Regular cardiac myocyte (primary cell): ENCODE results near the gene LRRC53. TPM values are rescaled to one million over a fixed set of nuclear protein-coding genes. Genes with fewer than 3 reads are reported as not detected.

ENCODE experiments used
- total RNA-seq: library from RNA; depleted of rRNA; stranded (reverse); fragments of >200 nt; gene quantifications from 2 replicates; pipeline ENCODE4 v1.2.3, GENCODE V29; 2014

LRRC53 gene, protein sequence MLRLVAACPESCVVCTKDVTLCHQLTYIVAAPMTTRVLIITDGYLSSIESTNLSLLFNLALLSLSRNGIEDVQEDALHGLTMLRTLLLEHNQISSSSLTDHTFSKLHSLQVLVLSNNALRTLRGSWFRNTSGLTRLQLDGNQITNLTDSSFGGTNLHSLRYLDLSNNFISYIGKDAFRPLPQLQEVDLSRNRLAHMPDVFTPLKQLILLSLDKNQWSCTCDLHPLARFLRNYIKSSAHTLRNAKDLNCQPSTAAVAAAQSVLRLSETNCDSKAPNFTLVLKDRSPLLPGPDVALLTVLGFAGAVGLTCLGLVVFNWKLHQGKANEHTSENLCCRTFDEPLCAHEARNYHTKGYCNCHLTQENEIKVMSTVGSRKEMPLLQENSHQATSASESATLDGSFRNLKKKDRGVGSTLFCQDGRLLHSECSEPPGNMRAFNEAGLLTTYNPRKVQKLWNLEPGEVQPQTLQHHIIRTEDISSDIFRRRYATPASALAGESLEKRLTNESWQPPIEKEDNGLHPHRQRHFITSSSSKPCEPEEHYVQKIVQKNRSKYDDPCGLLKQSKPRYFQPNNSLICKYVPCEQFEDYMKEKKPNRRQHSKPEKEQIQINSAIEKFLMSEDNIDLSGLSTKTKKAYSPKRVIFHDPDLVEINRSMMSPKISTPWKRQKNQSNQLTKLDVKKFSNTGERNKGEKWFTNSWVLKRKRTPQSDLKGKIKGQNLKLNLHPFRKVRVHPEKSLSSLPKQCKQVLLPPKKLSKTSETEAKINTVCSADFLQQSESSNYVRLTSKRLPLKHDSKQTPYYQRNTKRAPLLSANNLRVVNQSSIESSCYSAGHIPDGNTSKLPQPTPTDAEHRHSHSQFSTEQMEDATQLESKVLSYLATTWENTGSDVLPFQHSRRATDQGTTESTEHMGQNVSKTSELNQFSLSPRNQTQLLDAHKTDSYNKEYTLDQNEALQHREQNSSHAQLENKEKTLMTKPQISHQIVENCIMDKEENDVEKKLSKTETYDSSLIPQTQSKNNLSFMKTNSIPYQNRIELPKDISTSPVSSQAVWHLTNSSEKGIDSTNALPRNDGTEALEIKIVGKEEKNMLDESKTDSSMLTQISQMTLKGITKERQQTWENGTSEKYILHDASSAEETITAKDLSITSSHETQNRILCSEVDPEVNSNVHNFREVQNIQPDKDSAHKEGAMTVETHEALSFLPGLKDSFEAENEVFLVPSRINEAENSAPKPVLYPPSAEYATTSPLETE
- not detected in 2 replicates for total RNA-seq

GRCh38 chr1:74512170-74512915 lies at the start of gene LRRC53:
TSS of gene LRRC53 (minus strand) at chr1:74512611. CDS start at chr1:74483349, 29,262 bp downstream.

Other genes starting within 250 kb of the LRRC53 start
- under 0.01 TPM in 1 of 2 replicates, not detected in the other for gene ERICH3, start 161.2 kb upstream of the LRRC53 start, total RNA-seq
- gene CRYZ, start 220.4 kb upstream of the LRRC53 start, total RNA-seq = 52.9 and 53.3 TPM in 2 replicates
- gene TYW3, start 220.5 kb upstream of the LRRC53 start, total RNA-seq = 14.4 and 24.3 TPM in 2 replicates